Left forelimb (tissue), 1 donor: ENCODE data around the gene BAHD1.

Source experiments
- DNase-seq: peaks from one replicate; pipeline ENCODE4 v3.0.0-alpha.2; 2018; ENCODE audit warnings: low spot score

The BAHD1 gene

GRCh38 chr15:40498891-40499290 lies 58.1 kb downstream of the BAHD1 start:
- no peak for DNase-seq

- no peak for DNase-seq
Measured at GRCh38 chr15:40499931-40500330, 59.2 kb downstream of the BAHD1 start.

- DNase-seq: no peak
Measured at GRCh38 chr15:40500568-40501330, 60.0 kb downstream of the BAHD1 start.

GRCh38 chr15:40501487-40501886 lies 60.7 kb downstream of the BAHD1 start:
- DNase-seq: no peak

GRCh38 chr15:40506964-40507571 lies 66.3 kb downstream of the BAHD1 start:
- peak; percentile 86 for DNase-seq

GRCh38 chr15:40508216-40508615 lies 67.5 kb downstream of the BAHD1 start:
- DNase-seq: no peak

GRCh38 chr15:40510201-40510600 lies 69.4 kb downstream of the BAHD1 start:
- DNase-seq: no peak

- no peak for DNase-seq
Measured at GRCh38 chr15:40511093-40511471, 70.3 kb downstream of the BAHD1 start.

GRCh38 chr15:40511472-40512133 lies 70.8 kb downstream of the BAHD1 start:
- DNase-seq: peak; percentile 73

GRCh38 chr15:40512440-40512839 lies 71.7 kb downstream of the BAHD1 start:
- no peak for DNase-seq

GRCh38 chr15:40513609-40514008 lies 72.9 kb downstream of the BAHD1 start:
- DNase-seq: no peak

GRCh38 chr15:40516322-40516721 lies 75.6 kb downstream of the BAHD1 start:
- DNase-seq: no peak
